Measurements from ENCODE around the gene PRCP. TPM values are rescaled to one million over a fixed set of nuclear protein-coding genes. Genes with fewer than 3 reads are reported as not detected.

The PRCP gene
- total RNA-seq, 2 donors from 2014 or later: 35.3 to 35.9 TPM

- H3K27ac Mint-ChIP-seq: no peak overlapping the region
- no peaks in the 10 kb centered on the region for H3K27me3 Mint-ChIP-seq (ENCODE audit: low read depth)
- H3K4me1 Mint-ChIP-seq (ENCODE audit: low read depth): peaks cover 54% of the 10 kb centered on the region
- no peak for DNase-seq
- H3K9me3 Mint-ChIP-seq: no peaks in the 10 kb centered on the region
- peaks cover 3 to 4% of the 10 kb centered on the region in 2 donors for H3K36me3 Mint-ChIP-seq (ENCODE audit: insufficient read depth in 2 of 2)
- ATAC-seq (replicated peaks in 1 of 2): no peak
- peak overlapping the region; percentile 95 to 100 for H3K4me3 Mint-ChIP-seq
Observed at GRCh38 chr11:82902880-82903279, 2.6 kb upstream of the PRCP start.

GRCh38 chr11:82901922-82902485, 1.8 kb upstream of the PRCP start:
- Mint-ChIP-seq H3K27ac (peak overlapping the region; percentile 95), H3K4me3 (peak overlapping the region; percentile 95 to 100), H3K27me3 (ENCODE audit: low read depth) (no peaks in the 10 kb centered on the region), H3K4me1 (ENCODE audit: low read depth) (peaks cover 54% of the 10 kb centered on the region), H3K36me3 (ENCODE audit: insufficient read depth in 2 of 2) (peaks cover 3 to 4% of the 10 kb centered on the region in 2 donors), H3K9me3 (no peaks in the 10 kb centered on the region)
- DNase-seq (no peak), ATAC-seq (replicated peaks in 1 of 2) (no peak)

- Mint-ChIP-seq H3K4me3 (peak within 1 kb of the TSS; percentile 95 to 100), H3K27me3 (ENCODE audit: low read depth) (no peaks in the 10 kb centered on the region), H3K4me1 (ENCODE audit: low read depth) (peaks cover 54% of the 10 kb centered on the region), H3K36me3 (ENCODE audit: insufficient read depth in 2 of 2) (peaks cover 3 to 6% of the 10 kb centered on the region in 2 donors), H3K9me3 (no peaks in the 10 kb centered on the region), H3K27ac (peak within 1 kb of the TSS; percentile 95)
- ATAC-seq (replicated peaks in 1 of 2): peak; percentile 72 to 74
- peak; percentile 92 to 96 for DNase-seq
Observed at GRCh38 chr11:82901165-82901921, 1.1 kb upstream of the PRCP start, which contains the start of gene DDIAS. Gene DDIAS, plus strand, starts transcription at chr11:82901736. Its CDS starts 13,003 bp downstream, at chr11:82914739.

GRCh38 chr11:82899957-82900276, 313 bp downstream of the PRCP start:
- ATAC-seq (replicated peaks in 1 of 2) (no peak), DNase-seq (no peak)
- Mint-ChIP-seq H3K4me1 (ENCODE audit: low read depth) (peaks cover 57% of the 10 kb centered on the region), H3K9me3 (no peaks in the 10 kb centered on the region), H3K27ac (peak overlapping the region; percentile 95), H3K27me3 (ENCODE audit: low read depth) (no peaks in the 10 kb centered on the region), H3K4me3 (peak overlapping the region; percentile 95 to 100), H3K36me3 (ENCODE audit: insufficient read depth in 2 of 2) (peaks cover 3 to 6% of the 10 kb centered on the region in 2 donors)

GRCh38 chr11:82899186-82899820, 927 bp downstream of the PRCP start:
- Mint-ChIP-seq H3K4me1 (ENCODE audit: low read depth) (peaks cover 56% of the 10 kb centered on the region), H3K27me3 (ENCODE audit: low read depth) (no peaks in the 10 kb centered on the region), H3K9me3 (no peaks in the 10 kb centered on the region), H3K36me3 (ENCODE audit: insufficient read depth in 2 of 2) (peaks cover 3 to 6% of the 10 kb centered on the region in 2 donors), H3K27ac (peak overlapping the region; percentile 95), H3K4me3 (peak overlapping the region; percentile 95 to 100)
- ATAC-seq (replicated peaks in 1 of 2): no peak
- peak; percentile 10 to 11 for DNase-seq

GRCh38 chr11:82898241-82898640, 2.0 kb downstream of the PRCP start:
- H3K27ac Mint-ChIP-seq: no peak overlapping the region
- peak overlapping the region in 1 of 2 donors; percentile 22 for H3K4me3 Mint-ChIP-seq
- peaks cover 3 to 6% of the 10 kb centered on the region in 2 donors for H3K36me3 Mint-ChIP-seq (ENCODE audit: insufficient read depth in 2 of 2)
- no peaks in the 10 kb centered on the region for H3K27me3 Mint-ChIP-seq (ENCODE audit: low read depth)
- H3K4me1 Mint-ChIP-seq (ENCODE audit: low read depth): peaks cover 45% of the 10 kb centered on the region
- no peaks in the 10 kb centered on the region for H3K9me3 Mint-ChIP-seq
- no peak for DNase-seq
- no peak for ATAC-seq (replicated peaks in 1 of 2)

GRCh38 chr11:82896183-82896582, 4.0 kb downstream of the PRCP start:
- Mint-ChIP-seq H3K9me3 (no peaks in the 10 kb centered on the region), H3K4me1 (ENCODE audit: low read depth) (peaks cover 34% of the 10 kb centered on the region), H3K36me3 (ENCODE audit: insufficient read depth in 2 of 2) (peaks cover 3 to 5% of the 10 kb centered on the region in 2 donors)

GRCh38 chr11:82895437-82896091, 4.7 kb downstream of the PRCP start:
- no peak for DNase-seq
- no peak overlapping the region for H3K4me3 Mint-ChIP-seq
- no peak overlapping the region for H3K27ac Mint-ChIP-seq
- no peaks in the 10 kb centered on the region for H3K27me3 Mint-ChIP-seq (ENCODE audit: low read depth)
- peaks cover 2 to 5% of the 10 kb centered on the region in 2 donors for H3K36me3 Mint-ChIP-seq (ENCODE audit: insufficient read depth in 2 of 2)
- ATAC-seq (replicated peaks in 1 of 2): no peak
- peaks cover 34% of the 10 kb centered on the region for H3K4me1 Mint-ChIP-seq (ENCODE audit: low read depth)
- no peaks in the 10 kb centered on the region for H3K9me3 Mint-ChIP-seq

More at GRCh38 chr11:82896183-82896582, 4.0 kb downstream of the PRCP start:
- ATAC-seq (replicated peaks in 1 of 2): no peak
- no peak for DNase-seq
- Mint-ChIP-seq H3K27me3 (ENCODE audit: low read depth) (no peaks in the 10 kb centered on the region), H3K4me3 (no peak overlapping the region), H3K27ac (peak overlapping the region; percentile 44)

GRCh38 chr11:82892611-82893169, 7.5 kb downstream of the PRCP start:
- no peak overlapping the region for H3K27ac Mint-ChIP-seq
- peaks cover 16% of the 10 kb centered on the region for H3K4me1 Mint-ChIP-seq (ENCODE audit: low read depth)
- H3K4me3 Mint-ChIP-seq: no peak overlapping the region
- peaks cover 0 to 3% of the 10 kb centered on the region in 2 donors for H3K36me3 Mint-ChIP-seq (ENCODE audit: insufficient read depth in 2 of 2)
- no peaks in the 10 kb centered on the region for H3K9me3 Mint-ChIP-seq
- ATAC-seq (replicated peaks in 1 of 2) (no peak), DNase-seq (no peak)
- H3K27me3 Mint-ChIP-seq (ENCODE audit: low read depth): no peaks in the 10 kb centered on the region

- no peaks in the 10 kb centered on the region for H3K36me3 Mint-ChIP-seq (ENCODE audit: insufficient read depth in 2 of 2)
- H3K27me3 Mint-ChIP-seq (ENCODE audit: low read depth): no peaks in the 10 kb centered on the region
- H3K4me3 Mint-ChIP-seq: no peak overlapping the region
- peaks cover 6% of the 10 kb centered on the region for H3K4me1 Mint-ChIP-seq (ENCODE audit: low read depth)
- no peaks in the 10 kb centered on the region for H3K9me3 Mint-ChIP-seq
- no peak overlapping the region for H3K27ac Mint-ChIP-seq
- no peak for DNase-seq
- no peak for ATAC-seq (replicated peaks in 1 of 2)
Observed at GRCh38 chr11:82890936-82891335, 9.3 kb downstream of the PRCP start.

- Mint-ChIP-seq H3K4me1 (ENCODE audit: low read depth) (no peaks in the 10 kb centered on the region), H3K27ac (no peak overlapping the region), H3K4me3 (no peak overlapping the region), H3K36me3 (ENCODE audit: insufficient read depth in 2 of 2) (no peaks in the 10 kb centered on the region), H3K27me3 (ENCODE audit: low read depth) (no peaks in the 10 kb centered on the region), H3K9me3 (no peaks in the 10 kb centered on the region)
- DNase-seq (no peak), ATAC-seq (replicated peaks in 1 of 2) (no peak)
Observed at GRCh38 chr11:82890002-82890341, 10.3 kb downstream of the PRCP start.

- no peaks in the 10 kb centered on the region for H3K36me3 Mint-ChIP-seq (ENCODE audit: insufficient read depth in 2 of 2)
- no peak for ATAC-seq (replicated peaks in 1 of 2)
- no peaks in the 10 kb centered on the region for H3K9me3 Mint-ChIP-seq
- no peak overlapping the region for H3K4me3 Mint-ChIP-seq
- H3K27me3 Mint-ChIP-seq (ENCODE audit: low read depth): no peaks in the 10 kb centered on the region
- no peak for DNase-seq
- no peak overlapping the region for H3K27ac Mint-ChIP-seq
- H3K4me1 Mint-ChIP-seq (ENCODE audit: low read depth): no peaks in the 10 kb centered on the region
Observed at GRCh38 chr11:82889133-82890001, 10.9 kb downstream of the PRCP start.

Measured in activated T-cell treated with anti-CD3 and anti-CD28 coated beads, Interleukin-2, amount 50 U/mL, for 72 hours (primary cell).